Endodermal cell (in vitro differentiated cells): ENCODE measurements around the gene CEP112. TPM values are rescaled to one million over a fixed set of nuclear protein-coding genes. Genes with fewer than 3 reads are reported as not detected.
"Not testable (repeated sequence)": the region's sequence is repeated elsewhere in the genome, so short reads cannot be mapped to it uniquely, and the experiment has no call there.

Experiments
- DNase-seq: peaks from one replicate; pipeline ENCODE4 v3.0.0-alpha.2; 2017
- H3K27ac ChIP-seq: 2 replicates; pipeline ENCODE4 v1.5.1; 2013; ENCODE audit warnings: mild to moderate bottlenecking, low read depth, low read length, moderate library complexity
- H3K27me3 ChIP-seq: 2 replicates; pipeline ENCODE4 v1.6.1; 2013; ENCODE audit warnings: mild to moderate bottlenecking, low read length, moderate library complexity; ENCODE audit not compliant: insufficient read depth, control insufficient read depth, poor library complexity, severe bottlenecking
- H3K36me3 ChIP-seq: 2 replicates; pipeline ENCODE4 v1.7.0; 2013; ENCODE audit warnings: mild to moderate bottlenecking, low read length, moderate library complexity; ENCODE audit not compliant: control insufficient read depth, insufficient read depth
- H3K4me1 ChIP-seq: one replicate; pipeline ENCODE4 v1.7.0; 2013; ENCODE audit warnings: low read length; ENCODE audit not compliant: control insufficient read depth, insufficient read depth
- H3K4me3 ChIP-seq: 2 replicates; pipeline ENCODE4 v1.5.1; 2013; ENCODE audit warnings: mild to moderate bottlenecking, low read length, moderate library complexity
- H3K9ac ChIP-seq: 2 replicates; pipeline ENCODE4 v1.6.1; 2013; ENCODE audit warnings: mild to moderate bottlenecking, low read length, moderate library complexity; ENCODE audit not compliant: poor library complexity, severe bottlenecking; ENCODE audit errors: extremely low read depth
- H3K9me3 ChIP-seq: 2 replicates; pipeline ENCODE4 v1.6.1; 2013; ENCODE audit warnings: mild to moderate bottlenecking, low read length, moderate library complexity; ENCODE audit not compliant: control insufficient read depth
- H3K27ac Mint-ChIP-seq: 2 replicates; pipeline ENCODE4 v1.8.0; 2020; ENCODE audit warnings: mixed read lengths
- H3K27me3 Mint-ChIP-seq: 2 replicates; pipeline ENCODE4 v1.8.0; 2021; ENCODE audit warnings: mild to moderate bottlenecking, mixed read lengths; ENCODE audit not compliant: insufficient read depth
- H3K36me3 Mint-ChIP-seq: 2 replicates; pipeline ENCODE4 v1.8.0; 2020; ENCODE audit warnings: low read depth, mixed read lengths
- H3K4me1 Mint-ChIP-seq: 2 replicates; pipeline ENCODE4 v1.8.0; 2020; ENCODE audit warnings: mixed read lengths
- H3K4me3 Mint-ChIP-seq: 2 replicates; pipeline ENCODE4 v1.8.0; 2020; ENCODE audit warnings: mild to moderate bottlenecking, moderate library complexity, mixed read lengths
- H3K9me3 Mint-ChIP-seq: 2 replicates; pipeline ENCODE4 v1.8.0; 2020; ENCODE audit warnings: mild to moderate bottlenecking, mixed read lengths
- CTCF ChIP-seq: fragments of 200-600 bp; sonication (generic); conservative IDR thresholded peaks from 2 replicates; pipeline ENCODE4 v1.5.0; 2021; ENCODE audit warnings: antibody characterized with exemption, mild to moderate bottlenecking
- WGBS, 2 experiments: methylation state at CpG; one replicate each; pipeline versions ENCODE4 v1.1.5 to v1.1.7; 2013; ENCODE audit warnings: missing lambda C conversion rate in 2 of 2, mixed read lengths in 1 of 2; ENCODE audit not compliant: insufficient coverage in 1 of 2, insufficient read length in 1 of 2; 5-methylcytosine and 5-hydroxymethylcytosine counted together
- total RNA-seq, 2 donors: library from RNA; stranded (reverse); fragmentation: NEBNext Ultra II Directional in 1 of 2; extraction: Animal tissue kit (Norgen Biotek cat#: 25700) in 1 of 2; gene quantifications; 2 replicates in 1 of 2; 3 replicates in 1 of 2; pipeline ENCODE4 v1.2.1, GENCODE V29; 2021

Gene CEP112
- total RNA-seq, 2 donors from 2014 or later, result 15.2 to 21.4 TPM

GRCh38 chr17:65811043-65811442 is 380.9 kb downstream of the CEP112 start:
- H3K4me3 ChIP-seq, result no peak overlapping the region
- Mint-ChIP-seq H3K4me1 (no peaks in the 10 kb centered on the region), H3K4me3 (no peak overlapping the region), H3K27ac (no peak overlapping the region), H3K27me3 (no peaks in the 10 kb centered on the region), H3K9me3 (peaks cover 37% of the 10 kb centered on the region), H3K36me3 (peaks cover 19% of the 10 kb centered on the region)
- H3K27ac ChIP-seq, result no peak overlapping the region
- no peaks in the 10 kb centered on the region for H3K4me1 ChIP-seq
- no peak for DNase-seq
- WGBS, 2 experiments, result 63 to 67% methylated on average over 3 of the region's 3 CpGs
- no peaks in the 10 kb centered on the region for H3K36me3 ChIP-seq
- no peak for TF ChIP-seq CTCF
- no peak overlapping the region for H3K9ac ChIP-seq
- peaks cover 30% of the 10 kb centered on the region for H3K9me3 ChIP-seq
- no peaks in the 10 kb centered on the region for H3K27me3 ChIP-seq

GRCh38 chr17:65809366-65809765 is 382.6 kb downstream of the CEP112 start:
- Mint-ChIP-seq H3K4me1 (no peaks in the 10 kb centered on the region), H3K36me3 (peaks cover 19% of the 10 kb centered on the region), H3K9me3 (peaks cover 39% of the 10 kb centered on the region), H3K27ac (no peak overlapping the region), H3K27me3 (no peaks in the 10 kb centered on the region), H3K4me3 (no peak overlapping the region)
- no peaks in the 10 kb centered on the region for H3K27me3 ChIP-seq
- 77 to 91% methylated on average over 2 of the region's 2 CpGs for WGBS, 2 experiments
- no peaks in the 10 kb centered on the region for H3K4me1 ChIP-seq
- no peak overlapping the region for H3K27ac ChIP-seq
- DNase-seq, result no peak
- H3K4me3 ChIP-seq, result no peak overlapping the region
- no peak for TF ChIP-seq CTCF
- H3K36me3 ChIP-seq, result no peaks in the 10 kb centered on the region
- no peak overlapping the region for H3K9ac ChIP-seq
- H3K9me3 ChIP-seq, result peaks cover 30% of the 10 kb centered on the region

GRCh38 chr17:65808566-65808965 is 383.4 kb downstream of the CEP112 start:
- not testable (repeated sequence) for H3K4me3 ChIP-seq, H3K4me3 Mint-ChIP-seq, H3K4me1 Mint-ChIP-seq, H3K27ac ChIP-seq, DNase-seq, H3K36me3 ChIP-seq, H3K27ac Mint-ChIP-seq, H3K4me1 ChIP-seq, H3K27me3 Mint-ChIP-seq, H3K9ac ChIP-seq, H3K27me3 ChIP-seq
- peaks cover 19% of the 10 kb centered on the region for H3K36me3 Mint-ChIP-seq
- H3K9me3 Mint-ChIP-seq, result peaks cover 39% of the 10 kb centered on the region
- WGBS, 2 experiments, result 86% methylated on average over 1 of the region's 1 CpG; no CpG with 5 or more reads in 1 of the 2 experiments
- peaks cover 30% of the 10 kb centered on the region for H3K9me3 ChIP-seq

GRCh38 chr17:65807361-65807760 is 384.6 kb downstream of the CEP112 start:
- Histone ChIP-seq H3K9ac (no peak overlapping the region), H3K4me3 (no peak overlapping the region), H3K27ac (no peak overlapping the region), H3K9me3 (peaks cover 42% of the 10 kb centered on the region), H3K27me3 (no peaks in the 10 kb centered on the region), H3K36me3 (no peaks in the 10 kb centered on the region), H3K4me1 (no peaks in the 10 kb centered on the region)
- no peak for DNase-seq
- Mint-ChIP-seq H3K36me3 (peaks cover 21% of the 10 kb centered on the region), H3K27ac (no peak overlapping the region), H3K4me3 (no peak overlapping the region), H3K9me3 (peaks cover 46% of the 10 kb centered on the region), H3K27me3 (no peaks in the 10 kb centered on the region), H3K4me1 (no peaks in the 10 kb centered on the region)
- no peak for TF ChIP-seq CTCF
